Liver (tissue), 9 donors: ENCODE data around the gene ATP6V0A4. TPM values are rescaled to one million over a fixed set of nuclear protein-coding genes. Genes with fewer than 3 reads are reported as not detected.

Source experiments
- DNase-seq: peaks from one replicate; pipeline ENCODE4 v3.0.0-alpha.2; 2017; ENCODE audit warnings: low spot score
- H3K27ac ChIP-seq, 2 donors: one replicate each; pipeline ENCODE4 v1.7.0; 2013; ENCODE audit warnings: inconsistent platforms in 2 of 2, low read length in 2 of 2, control low read depth in 1 of 2, low read depth in 1 of 2, mild to moderate bottlenecking in 1 of 2
- H3K27me3 ChIP-seq, 4 donors: one replicate each; pipeline versions ENCODE4 v1.6.1 to v1.7.0; 2013; ENCODE audit warnings: low read length in 3 of 4, inconsistent platforms in 1 of 4, mild to moderate bottlenecking in 1 of 4, moderate library complexity in 1 of 4; ENCODE audit not compliant: control insufficient read depth in 4 of 4, insufficient read depth in 4 of 4
- H3K36me3 ChIP-seq, 4 donors: one replicate each; pipeline versions ENCODE4 v1.6.1 to v1.7.0; 2013; ENCODE audit warnings: low read length in 3 of 4, mild to moderate bottlenecking in 3 of 4, low read depth in 1 of 4, moderate library complexity in 1 of 4; ENCODE audit not compliant: control insufficient read depth in 4 of 4, insufficient read depth in 3 of 4
- H3K4me1 ChIP-seq, 4 donors: one replicate each; pipeline versions ENCODE4 v1.6.1 to v1.7.0; 2013; ENCODE audit warnings: low read length in 3 of 4, mild to moderate bottlenecking in 3 of 4, moderate library complexity in 1 of 4; ENCODE audit not compliant: control insufficient read depth in 4 of 4, insufficient read depth in 4 of 4
- H3K4me3 ChIP-seq, 3 donors: one replicate each; pipeline versions ENCODE4 v1.6.1 to v1.7.0; 2013; ENCODE audit warnings: low read length in 3 of 3, control low read depth in 1 of 3, low read depth in 1 of 3, mild to moderate bottlenecking in 1 of 3
- H3K9ac ChIP-seq, 2 donors: one replicate each; pipeline ENCODE4 v1.7.0; 2013; ENCODE audit warnings: low read length in 2 of 2, mild to moderate bottlenecking in 2 of 2, moderate library complexity in 2 of 2, control low read depth in 1 of 2, low read depth in 1 of 2
- H3K9me3 ChIP-seq, 4 donors: one replicate each; pipeline versions ENCODE4 v1.6.1 to v1.7.0; 2013; ENCODE audit warnings: low read length in 3 of 4; ENCODE audit not compliant: control insufficient read depth in 4 of 4
- EGR1 ChIP-seq, 2 donors: IDR thresholded peaks; 2 replicates each; pipeline ENCODE4 v1.6.1; 2016 to 2018; ENCODE audit warnings: antibody characterized with exemption in 2 of 2, low read depth in 2 of 2
- FOXA1 ChIP-seq: IDR thresholded peaks from 2 replicates; pipeline ENCODE4 v1.6.1; 2016; ENCODE audit warnings: antibody characterized with exemption
- FOXA2 ChIP-seq: IDR thresholded peaks from 2 replicates; pipeline ENCODE4 v1.6.1; 2016; ENCODE audit warnings: antibody characterized with exemption
- GABPA ChIP-seq, 2 donors: IDR thresholded peaks in 1 of 2; conservative IDR thresholded peaks in 1 of 2; 2 replicates each; pipeline ENCODE4 v1.6.1; 2016; ENCODE audit warnings: antibody characterized with exemption in 2 of 2, mild to moderate bottlenecking in 1 of 2, moderate library complexity in 1 of 2
- HNF4A ChIP-seq, 2 donors: conservative IDR thresholded peaks; 2 replicates each; pipeline ENCODE4 v1.6.1; 2016; ENCODE audit warnings: antibody characterized with exemption in 2 of 2, mild to moderate bottlenecking in 2 of 2
- HNF4G ChIP-seq: IDR thresholded peaks from 2 replicates; pipeline ENCODE4 v1.6.1; 2016; ENCODE audit warnings: antibody characterized with exemption
- JUND ChIP-seq, 2 donors: IDR thresholded peaks; 2 replicates each; pipeline ENCODE4 v1.6.1; 2016; ENCODE audit warnings: antibody characterized with exemption in 2 of 2
- NR2F2 ChIP-seq: IDR thresholded peaks from 2 replicates; pipeline ENCODE4 v1.6.1; 2016; ENCODE audit warnings: antibody characterized with exemption
- RAD21 ChIP-seq, 2 donors: IDR thresholded peaks; 2 replicates each; pipeline ENCODE4 v1.6.1; 2016; ENCODE audit warnings: antibody characterized with exemption in 2 of 2, mild to moderate bottlenecking in 2 of 2
- REST ChIP-seq: IDR thresholded peaks from 2 replicates; pipeline ENCODE4 v1.6.1; 2016; ENCODE audit warnings: antibody characterized with exemption, mild to moderate bottlenecking
- RXRA ChIP-seq, 2 donors: IDR thresholded peaks; 2 replicates each; pipeline ENCODE4 v1.6.1; 2017 to 2018; ENCODE audit warnings: antibody characterized with exemption in 2 of 2, mild to moderate bottlenecking in 1 of 2
- SP1 ChIP-seq: IDR thresholded peaks from 2 replicates; pipeline ENCODE4 v1.6.1; 2018; ENCODE audit warnings: antibody characterized with exemption, mild to moderate bottlenecking
- TAF1 ChIP-seq: conservative IDR thresholded peaks from 2 replicates; pipeline ENCODE4 v1.6.1; 2016; ENCODE audit warnings: antibody characterized with exemption, mild to moderate bottlenecking
- YY1 ChIP-seq: IDR thresholded peaks from 2 replicates; pipeline ENCODE4 v1.6.1; 2016; ENCODE audit warnings: antibody characterized with exemption, mild to moderate bottlenecking
- WGBS: extraction: QIAGEN DNeasy Blood & Tissue Kit; methylation state at CpG from one replicate; pipeline ENCODE4 v1.1.7; 2013; 5-methylcytosine and 5-hydroxymethylcytosine counted together
- polyA plus RNA-seq, 2 donors: library from polyadenylated mRNA; stranded (reverse) in 1 of 2; unstranded in 1 of 2; fragments of 200-250 nt in 1 of 2; fragments of >200 nt in 1 of 2; fragmentation: Nextera tagmentation in 1 of 2; extraction: Ambion mirVana in 1 of 2; gene quantifications; one replicate each; pipeline versions ENCODE4 v1.2.1 to v1.2.3, GENCODE V29; 2013 to 2015
- total RNA-seq, 2 donors: library from RNA; depleted of rRNA; stranded (reverse); fragments of >200 nt; gene quantifications; one replicate each; pipeline ENCODE4 v1.2.3, GENCODE V29; 2014
- TF ChIP-seq, protein P1 (sequence below): IDR thresholded peaks from 2 replicates; pipeline ENCODE4 v1.6.1; 2016; ENCODE audit warnings: antibody characterized with exemption
- TF ChIP-seq, protein P2 (sequence below): fragments of 150-350 bp; IDR thresholded peaks from 2 replicates; pipeline ENCODE4 v1.5.1; 2017; ENCODE audit warnings: improper control_type of control experiment, low read depth, low read length; ENCODE audit not compliant: missing input control
- TF ChIP-seq, protein P3 (sequence below): IDR thresholded peaks from 2 replicates; pipeline ENCODE4 v1.6.1; 2016; ENCODE audit warnings: antibody characterized with exemption
- TF ChIP-seq, protein P4 (sequence below): IDR thresholded peaks from 2 replicates; pipeline ENCODE4 v1.6.1; 2016; ENCODE audit warnings: antibody characterized with exemption
- donor health status: healthy.
- donor health status: healthy.
- donor health status: healthy.
- donor health status: healthy.
- donor health status: healthy.

Gene ATP6V0A4
- total and polyA plus RNA-seq, 4 donors = not detected

- no peaks in the 10 kb centered on the region for H3K4me1 ChIP-seq
- 78% methylated on average over 7 of the region's 7 CpGs for WGBS
- no peak within 1 kb of the TSS for H3K27ac ChIP-seq
- no peak within 1 kb of the TSS for H3K9ac ChIP-seq
- H3K4me3 ChIP-seq = no peak within 1 kb of the TSS
- TF ChIP-seq, protein P1, sequence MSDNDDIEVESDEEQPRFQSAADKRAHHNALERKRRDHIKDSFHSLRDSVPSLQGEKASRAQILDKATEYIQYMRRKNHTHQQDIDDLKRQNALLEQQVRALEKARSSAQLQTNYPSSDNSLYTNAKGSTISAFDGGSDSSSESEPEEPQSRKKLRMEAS = no peak
- TF ChIP-seq EGR1 (IDR thresholded peaks at IDR 0.05; ENCODE audit: low read depth in 2 of 2) (no peak), REST (no peak), RAD21 (IDR thresholded peaks at IDR 0.05) (no peak), GABPA (IDR thresholded peaks at IDR 0.05 in 1 of 2, conservative IDR thresholded peaks at IDR 0.05 in 1 of 2) (no peak), FOXA2 (no peak), SP1 (no peak), HNF4A (conservative IDR thresholded peaks at IDR 0.05) (no peak), RXRA (IDR thresholded peaks at IDR 0.05) (no peak), NR2F2 (no peak), YY1 (no peak), FOXA1 (no peak), JUND (IDR thresholded peaks at IDR 0.05) (no peak), TAF1 (no peak), HNF4G (no peak)
- TF ChIP-seq, protein P2, sequence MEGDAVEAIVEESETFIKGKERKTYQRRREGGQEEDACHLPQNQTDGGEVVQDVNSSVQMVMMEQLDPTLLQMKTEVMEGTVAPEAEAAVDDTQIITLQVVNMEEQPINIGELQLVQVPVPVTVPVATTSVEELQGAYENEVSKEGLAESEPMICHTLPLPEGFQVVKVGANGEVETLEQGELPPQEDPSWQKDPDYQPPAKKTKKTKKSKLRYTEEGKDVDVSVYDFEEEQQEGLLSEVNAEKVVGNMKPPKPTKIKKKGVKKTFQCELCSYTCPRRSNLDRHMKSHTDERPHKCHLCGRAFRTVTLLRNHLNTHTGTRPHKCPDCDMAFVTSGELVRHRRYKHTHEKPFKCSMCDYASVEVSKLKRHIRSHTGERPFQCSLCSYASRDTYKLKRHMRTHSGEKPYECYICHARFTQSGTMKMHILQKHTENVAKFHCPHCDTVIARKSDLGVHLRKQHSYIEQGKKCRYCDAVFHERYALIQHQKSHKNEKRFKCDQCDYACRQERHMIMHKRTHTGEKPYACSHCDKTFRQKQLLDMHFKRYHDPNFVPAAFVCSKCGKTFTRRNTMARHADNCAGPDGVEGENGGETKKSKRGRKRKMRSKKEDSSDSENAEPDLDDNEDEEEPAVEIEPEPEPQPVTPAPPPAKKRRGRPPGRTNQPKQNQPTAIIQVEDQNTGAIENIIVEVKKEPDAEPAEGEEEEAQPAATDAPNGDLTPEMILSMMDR = no peak
- TF ChIP-seq, protein P3, sequence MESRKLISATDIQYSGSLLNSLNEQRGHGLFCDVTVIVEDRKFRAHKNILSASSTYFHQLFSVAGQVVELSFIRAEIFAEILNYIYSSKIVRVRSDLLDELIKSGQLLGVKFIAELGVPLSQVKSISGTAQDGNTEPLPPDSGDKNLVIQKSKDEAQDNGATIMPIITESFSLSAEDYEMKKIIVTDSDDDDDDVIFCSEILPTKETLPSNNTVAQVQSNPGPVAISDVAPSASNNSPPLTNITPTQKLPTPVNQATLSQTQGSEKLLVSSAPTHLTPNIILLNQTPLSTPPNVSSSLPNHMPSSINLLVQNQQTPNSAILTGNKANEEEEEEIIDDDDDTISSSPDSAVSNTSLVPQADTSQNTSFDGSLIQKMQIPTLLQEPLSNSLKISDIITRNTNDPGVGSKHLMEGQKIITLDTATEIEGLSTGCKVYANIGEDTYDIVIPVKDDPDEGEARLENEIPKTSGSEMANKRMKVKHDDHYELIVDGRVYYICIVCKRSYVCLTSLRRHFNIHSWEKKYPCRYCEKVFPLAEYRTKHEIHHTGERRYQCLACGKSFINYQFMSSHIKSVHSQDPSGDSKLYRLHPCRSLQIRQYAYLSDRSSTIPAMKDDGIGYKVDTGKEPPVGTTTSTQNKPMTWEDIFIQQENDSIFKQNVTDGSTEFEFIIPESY = no peak
- TF ChIP-seq, protein P4, sequence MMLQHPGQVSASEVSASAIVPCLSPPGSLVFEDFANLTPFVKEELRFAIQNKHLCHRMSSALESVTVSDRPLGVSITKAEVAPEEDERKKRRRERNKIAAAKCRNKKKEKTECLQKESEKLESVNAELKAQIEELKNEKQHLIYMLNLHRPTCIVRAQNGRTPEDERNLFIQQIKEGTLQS = no peak
- H3K27me3 ChIP-seq = no peaks in the 10 kb centered on the region
- no peak for DNase-seq
- H3K36me3 ChIP-seq = no peaks in the 10 kb centered on the region
- no peaks in the 10 kb centered on the region for H3K9me3 ChIP-seq
Observed at GRCh38 chr7:138700857-138701536, 97.0 kb downstream of the ATP6V0A4 start, which contains the start of gene SVOPL. Gene SVOPL (minus strand): TSS chr7:138701362. CDS start chr7:138679045, 22,317 bp downstream.
